HG03460 (cell line): ENCODE results near the gene PIGP.
"Not testable (repeated sequence)": the region's sequence is repeated elsewhere in the genome, so short reads cannot be mapped to it uniquely, and the experiment has no call there.

Source experiments
- ATAC-seq: cut with Tn5 transposase; IDR thresholded peaks from one replicate; pipeline ENCODE4 v1.9.1; 2021; ENCODE audit not compliant: unreplicated experiment

PIGP gene

DNA sequence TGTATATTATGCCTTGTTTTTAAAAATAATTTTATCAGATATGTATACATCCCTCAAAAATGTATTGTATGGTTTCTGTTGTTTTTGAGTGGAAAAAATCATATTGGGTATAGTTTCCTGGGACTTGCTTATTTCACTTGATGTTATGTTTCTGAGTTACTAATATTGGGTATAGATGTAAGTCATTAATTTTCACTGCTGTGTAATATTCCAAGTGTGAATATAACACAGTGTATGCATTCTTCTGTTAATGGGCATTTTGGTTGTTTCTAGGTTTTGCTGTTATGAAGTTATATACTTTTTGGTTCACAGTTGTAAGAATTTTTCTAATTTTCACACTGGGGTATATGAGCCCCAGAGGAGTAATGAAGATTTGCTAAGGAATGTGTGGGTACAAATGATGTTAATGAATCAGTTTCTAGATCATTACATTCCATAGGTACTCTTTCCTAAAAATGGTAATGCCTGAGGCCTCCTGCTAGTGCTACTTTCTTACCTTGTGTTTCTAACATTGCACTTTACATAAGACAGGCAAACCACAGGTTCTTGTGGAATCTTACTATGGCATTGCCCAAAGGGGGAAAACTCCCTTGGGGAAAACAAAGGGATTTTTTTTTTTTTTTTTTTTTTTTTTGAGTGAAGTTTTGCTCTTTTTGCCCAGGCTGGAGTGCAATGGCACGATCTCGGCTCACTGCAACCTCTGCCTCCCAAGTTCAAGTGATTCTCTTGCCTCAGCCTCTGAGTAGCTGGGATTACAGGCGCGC lies 3.4 kb upstream of the PIGP start:
- no peak for ATAC-seq

GRCh38 chr21:37075214-37075770 lies 2.4 kb upstream of the PIGP start:
- ATAC-seq = no peak

GRCh38 chr21:37074546-37074945 lies 1.7 kb upstream of the PIGP start:
- ATAC-seq = no peak

- no peak for ATAC-seq
Observed at GRCh38 chr21:37074197-37074510, 1.3 kb upstream of the PIGP start.

- ATAC-seq = peak; percentile 34
Observed at GRCh38 chr21:37073417-37074196, 736 bp upstream of the PIGP start.

DNA sequence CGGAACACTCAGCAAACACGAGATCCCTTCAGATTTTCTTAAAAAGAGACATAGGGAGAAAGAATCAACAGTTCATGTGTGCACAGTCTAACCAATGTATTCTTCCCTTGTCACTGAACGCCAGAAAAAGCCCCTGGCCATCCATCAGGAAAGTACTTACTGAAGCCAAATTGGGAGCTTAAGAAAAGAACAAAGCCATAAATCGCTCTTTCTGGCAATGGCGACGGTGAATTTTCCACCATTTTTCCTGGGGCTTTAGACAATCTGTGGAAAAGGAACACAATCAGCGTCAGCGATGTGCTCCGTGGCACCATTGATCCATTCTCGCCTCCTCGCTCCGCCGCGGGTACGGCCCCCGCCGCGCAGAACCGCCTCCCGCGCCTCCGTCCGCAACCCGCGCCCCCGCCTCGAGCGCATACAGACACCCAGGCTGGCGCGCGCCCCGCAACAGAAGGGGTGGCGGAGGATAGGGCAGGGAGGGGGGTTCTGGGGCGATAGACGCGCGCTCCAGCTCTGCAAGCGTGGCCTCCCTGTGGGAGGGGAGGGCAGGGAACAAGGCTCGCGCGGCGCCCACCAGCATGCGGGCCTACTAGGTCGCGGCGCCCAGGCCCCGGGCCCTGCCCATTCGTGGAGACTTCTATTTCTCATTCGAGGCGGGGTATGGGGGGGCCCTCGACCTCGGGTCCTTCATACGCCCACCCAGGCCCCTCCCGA lies 440 bp downstream of the PIGP start:
- ATAC-seq = peak; percentile 34

DNA sequence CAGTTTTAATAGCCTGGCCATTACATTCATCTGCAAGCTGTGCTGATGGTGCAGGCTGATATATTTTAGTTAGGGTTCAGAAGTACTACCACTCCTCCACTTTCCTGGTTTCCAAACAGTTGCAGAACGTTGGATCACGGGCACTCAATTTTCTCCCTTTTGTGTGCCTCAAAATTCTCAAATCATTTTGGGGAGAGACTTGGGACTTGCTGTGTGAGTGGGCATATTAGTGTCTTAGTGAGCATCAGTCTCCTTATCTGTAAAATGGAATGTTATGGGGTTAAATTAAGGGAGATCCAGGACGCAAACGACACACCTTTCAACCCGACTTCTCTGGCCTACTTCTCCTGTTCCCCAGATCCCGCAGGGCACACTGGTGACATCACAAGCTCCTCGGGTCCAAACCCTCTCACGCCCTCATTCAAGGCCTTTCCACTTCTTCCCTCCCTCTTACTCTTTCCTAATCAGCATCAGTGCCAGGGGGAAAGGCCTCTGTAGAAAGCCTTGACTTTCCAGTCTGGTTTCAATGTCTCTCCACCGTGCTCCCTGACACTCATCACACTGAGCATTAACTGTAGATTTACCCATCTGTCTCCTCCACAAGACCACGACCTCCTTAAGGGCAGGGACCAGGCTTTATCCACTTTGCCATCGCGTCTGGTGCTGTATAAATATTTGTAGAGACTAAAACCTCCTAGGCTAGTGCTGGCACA lies 1.2 kb downstream of the PIGP start:
- no peak for ATAC-seq

GRCh38 chr21:37065561-37066177 lies 7.2 kb downstream of the PIGP start:
- ATAC-seq = no peak

GRCh38 chr21:37064841-37065240 lies 8.0 kb downstream of the PIGP start:
- no peak for ATAC-seq

DNA sequence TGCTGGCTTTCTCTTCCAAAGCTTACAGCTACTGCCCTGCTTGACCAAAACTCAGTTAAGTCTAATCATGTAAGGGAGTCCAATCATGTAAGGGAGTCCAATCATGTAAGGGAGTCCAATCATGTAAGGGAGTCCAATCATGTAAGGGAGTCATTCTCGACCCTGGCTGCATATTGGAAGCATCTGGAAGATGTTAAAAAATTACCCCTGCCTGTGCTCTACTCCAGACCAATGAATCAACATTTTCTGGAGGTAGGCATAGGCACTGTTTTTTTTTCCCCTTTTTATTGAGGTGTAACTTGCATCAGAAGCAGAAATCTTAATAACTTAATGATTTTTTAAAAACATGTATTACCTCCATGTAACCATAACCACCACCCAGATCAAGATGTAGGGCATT lies 9.4 kb downstream of the PIGP start:
- no peak for ATAC-seq

GRCh38 chr21:37062593-37062935 lies 10.3 kb downstream of the PIGP start:
- ATAC-seq = no peak

DNA sequence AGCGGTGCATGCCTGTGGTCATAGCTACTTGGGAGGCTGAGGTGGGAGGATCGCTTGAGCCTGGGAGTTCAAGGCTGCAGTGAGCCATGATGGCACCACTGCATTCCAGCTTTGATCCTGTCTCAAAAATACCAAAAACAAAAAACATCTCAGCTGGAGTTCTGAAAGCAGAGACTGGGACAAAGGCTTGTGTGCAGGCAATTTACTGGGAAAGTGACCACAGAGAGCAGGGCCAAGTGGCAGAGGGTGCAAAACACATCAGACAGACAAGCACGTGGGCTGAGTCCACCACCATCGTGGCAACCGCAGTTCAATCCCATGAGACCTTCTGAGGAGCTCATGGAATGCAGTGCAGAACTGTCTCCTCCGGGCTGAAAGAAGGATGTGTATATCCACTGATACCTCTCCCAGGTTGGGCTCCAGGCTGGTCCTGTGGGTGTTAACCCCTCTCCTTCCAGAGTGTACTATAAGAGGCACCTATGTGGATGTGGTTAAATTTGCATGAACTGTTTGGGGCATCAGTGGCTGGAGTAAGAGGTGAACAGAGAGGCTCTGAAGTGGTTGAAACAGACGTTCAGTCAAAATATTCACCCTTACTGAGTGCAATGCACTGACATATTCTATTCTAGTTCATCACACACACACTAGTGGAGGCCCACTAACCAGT lies 10.8 kb downstream of the PIGP start:
- no peak for ATAC-seq

- ATAC-seq = no peak
Observed at GRCh38 chr21:37060296-37060695, 12.6 kb downstream of the PIGP start.

- no peak for ATAC-seq
Observed at GRCh38 chr21:37059181-37059580, 13.7 kb downstream of the PIGP start.

GRCh38 chr21:37058261-37058660 lies 14.6 kb downstream of the PIGP start:
- no peak for ATAC-seq

GRCh38 chr21:37057614-37058013 lies 15.3 kb downstream of the PIGP start:
- ATAC-seq = no peak

DNA sequence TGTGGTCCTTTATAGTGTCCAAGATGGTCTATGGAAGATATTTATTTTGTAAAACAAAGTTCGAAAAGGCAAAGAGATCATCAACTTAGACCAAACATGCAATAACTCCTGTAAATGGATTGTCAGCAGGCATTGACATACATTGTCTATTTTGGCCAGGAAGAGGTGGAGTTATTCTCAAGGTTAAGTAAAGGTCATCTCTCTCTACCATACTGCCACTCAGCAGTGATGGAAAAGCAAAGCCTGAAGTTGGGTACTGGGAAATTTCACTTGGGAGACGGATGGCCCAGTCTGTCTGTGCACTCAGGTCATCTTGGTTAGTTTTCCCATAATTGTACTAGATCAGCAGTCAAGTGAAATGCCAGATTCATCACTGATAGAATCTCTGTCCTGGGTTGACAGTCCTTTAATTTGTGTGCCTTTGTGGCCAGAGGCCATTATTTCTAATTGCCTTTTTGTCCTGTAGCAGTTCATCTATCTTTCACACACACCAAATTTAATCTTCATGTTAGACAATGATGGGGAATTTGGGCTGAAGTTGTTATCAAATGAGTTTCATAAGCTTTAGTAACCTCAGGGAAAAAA lies 17.5 kb downstream of the PIGP start:
- ATAC-seq = no peak

DNA sequence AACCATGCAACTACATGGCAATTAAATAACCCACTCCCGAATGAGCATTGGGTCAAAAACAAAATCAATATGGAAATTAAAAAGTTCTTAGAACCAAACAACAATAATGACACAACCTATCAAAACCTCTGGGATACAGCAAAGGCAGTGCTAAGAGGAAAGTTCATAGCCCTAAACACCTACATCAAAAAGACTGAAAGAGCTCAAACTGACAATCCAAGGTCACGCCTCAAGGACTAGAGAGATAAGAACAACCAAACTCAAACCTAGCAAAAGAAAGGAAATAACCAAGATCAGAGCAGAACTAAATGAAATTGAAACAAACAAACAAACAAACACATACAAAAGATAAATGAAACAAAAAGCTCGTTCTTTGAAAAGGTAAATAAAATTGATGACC lies 23.1 kb downstream of the PIGP start:
- ATAC-seq = not testable (repeated sequence)

- no peak for ATAC-seq
Observed at GRCh38 chr21:37047079-37047478, 25.8 kb downstream of the PIGP start.

- no peak for ATAC-seq
Observed at GRCh38 chr21:37045556-37045955, 27.3 kb downstream of the PIGP start.
